Small intestine (tissue), 7 donors: ENCODE results near the gene PSMD9. TPM values are rescaled to one million over a fixed set of nuclear protein-coding genes. Genes with fewer than 3 reads are reported as not detected.
A peak's percentile ranks its signal among the peaks of the same experiment; 100 is the strongest.
"Not testable (repeated sequence)": the region's sequence is repeated elsewhere in the genome, so short reads cannot be mapped to it uniquely, and the experiment has no call there.

ENCODE experiments used
- DNase-seq, 2 donors: peaks; one replicate each; pipeline versions ENCODE4 v3.0.0 to v3.0.0-alpha.2; 2013
- FAIRE-seq: peaks from 2 replicates; lab custom pipeline; 2012; peaks lifted over from hg19 to GRCh38; lab: Jason Lieb, UNC
- H3K27ac ChIP-seq, 3 donors: one replicate each; pipeline ENCODE4 v1.5.1; 2013; ENCODE audit warnings: low read length in 2 of 3, mild to moderate bottlenecking in 2 of 3, control low read depth in 1 of 3, inconsistent platforms in 1 of 3, low read depth in 1 of 3, moderate library complexity in 1 of 3
- H3K27me3 ChIP-seq, 3 donors: one replicate each; pipeline ENCODE4 v1.6.1; 2013; ENCODE audit warnings: low read length in 3 of 3, inconsistent platforms in 1 of 3; ENCODE audit not compliant: control insufficient read depth in 3 of 3, insufficient read depth in 3 of 3
- H3K36me3 ChIP-seq, 3 donors: one replicate each; pipeline ENCODE4 v1.6.1; 2013; ENCODE audit warnings: low read length in 3 of 3, inconsistent platforms in 1 of 3, low read depth in 1 of 3, mild to moderate bottlenecking in 1 of 3, moderate library complexity in 1 of 3; ENCODE audit not compliant: control insufficient read depth in 3 of 3, insufficient read depth in 2 of 3
- H3K4me1 ChIP-seq, 3 donors: one replicate each; pipeline ENCODE4 v1.6.1; 2013; ENCODE audit warnings: low read length in 2 of 3, inconsistent platforms in 1 of 3, low read depth in 1 of 3, mild to moderate bottlenecking in 1 of 3, moderate library complexity in 1 of 3; ENCODE audit not compliant: control insufficient read depth in 3 of 3, insufficient read depth in 2 of 3
- H3K4me3 ChIP-seq, 3 donors: one replicate each; pipeline ENCODE4 v1.5.1; 2013; ENCODE audit warnings: low read length in 3 of 3, control low read depth in 1 of 3, inconsistent platforms in 1 of 3, low read depth in 1 of 3, mild to moderate bottlenecking in 1 of 3, moderate library complexity in 1 of 3
- H3K9me3 ChIP-seq, 2 donors: one replicate each; pipeline ENCODE4 v1.6.1; 2013; ENCODE audit warnings: low read depth in 1 of 2, low read length in 1 of 2; ENCODE audit not compliant: control insufficient read depth in 2 of 2, insufficient read depth in 1 of 2
- WGBS, 3 donors: extraction: QIAGEN DNeasy Blood & Tissue Kit; methylation state at CpG; one replicate each; pipeline ENCODE4 v1.1.7; 2013; 5-methylcytosine and 5-hydroxymethylcytosine counted together
- polyA plus RNA-seq, 4 donors: library from polyadenylated mRNA; stranded (reverse) in 3 of 4; unstranded in 1 of 4; fragments of 200-250 nt in 3 of 4; fragments of 120-200 nt in 1 of 4; gene quantifications; one replicate each; pipeline versions ENCODE4 v1.2.1 to v1.2.3, GENCODE V29; 2013
- donor health status: healthy with polysubstance abuse.
- donor health status: control.
- donor health status: control.
- donor health status: Bipolar disorder and iron deficiency.
- donor health status: healthy.

PSMD9 gene
- polyA plus RNA-seq, 4 donors: 54.9 to 123 (median 89.0) TPM

DNA sequence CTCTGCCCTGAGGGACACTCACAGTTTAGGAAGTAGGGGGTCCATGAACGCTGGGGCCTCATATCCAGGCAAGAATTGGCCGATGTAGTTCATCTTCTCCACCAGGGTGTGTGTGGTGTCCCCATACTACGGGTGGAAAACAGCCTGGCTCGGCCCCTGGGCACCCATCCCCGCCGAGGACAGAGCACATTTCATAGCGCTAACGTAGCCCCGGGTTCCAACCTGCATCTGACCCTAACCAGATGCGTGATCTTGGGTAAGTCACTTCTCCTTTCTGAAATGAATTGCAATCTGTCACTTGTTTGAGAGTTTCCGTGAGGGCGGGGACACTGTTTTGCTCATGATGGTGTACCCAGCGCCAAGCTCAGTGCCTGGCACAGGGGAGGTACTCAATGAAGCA, 38.9 kb upstream of the PSMD9 start:
- DNase-seq: no peak
- no peaks in the 10 kb centered on the region for H3K27me3 ChIP-seq
- no peak overlapping the region for H3K4me3 ChIP-seq
- FAIRE-seq: no peak
- 84 to 89% (median 84%) methylated on average over 13 of the region's 13 CpGs for WGBS, 3 donors
- H3K36me3 ChIP-seq: peaks cover 0 to 2% (median 0%) of the 10 kb centered on the region in 3 donors
- no peaks in the 10 kb centered on the region for H3K4me1 ChIP-seq
- no peak overlapping the region for H3K27ac ChIP-seq
- no peaks in the 10 kb centered on the region for H3K9me3 ChIP-seq

DNA sequence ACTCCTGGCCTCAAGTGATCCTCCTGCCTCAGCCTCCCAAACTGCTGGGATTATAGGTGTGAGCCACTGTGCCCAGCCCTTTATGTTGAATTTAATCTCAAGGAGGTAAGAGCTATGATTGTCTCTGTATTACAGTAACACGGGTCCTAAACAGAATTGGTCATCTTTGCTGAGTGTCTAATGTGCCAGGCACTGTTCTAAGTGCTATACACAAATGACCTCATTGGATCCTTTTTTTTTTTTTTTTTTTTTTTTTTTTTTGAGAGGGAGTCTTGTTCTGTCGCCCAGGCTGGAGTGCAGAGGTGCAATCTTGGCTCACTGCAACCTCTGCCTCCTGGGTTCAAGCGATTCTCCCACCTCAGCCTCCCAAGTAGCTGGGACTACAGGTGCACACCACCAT, 36.2 kb upstream of the PSMD9 start:
- H3K9me3 ChIP-seq, FAIRE-seq, H3K27ac ChIP-seq, DNase-seq, H3K4me1 ChIP-seq, H3K4me3 ChIP-seq, H3K27me3 ChIP-seq, H3K36me3 ChIP-seq: not testable (repeated sequence)
- WGBS, 3 donors: 65 to 75% (median 69%) methylated on average over 3 of the region's 3 CpGs

- H3K4me3 ChIP-seq: no peak overlapping the region
- WGBS, 3 donors: 75 to 82% (median 82%) methylated on average over 11 of the region's 11 CpGs
- H3K4me1 ChIP-seq: peaks cover 0 to 13% (median 0%) of the 10 kb centered on the region in 3 donors
- no peaks in the 10 kb centered on the region for H3K9me3 ChIP-seq
- FAIRE-seq (no peak), DNase-seq (peak in 1 of 2 donors; percentile 22)
- H3K27ac ChIP-seq: no peak overlapping the region
- H3K36me3 ChIP-seq: no peaks in the 10 kb centered on the region
- peaks cover 0 to 4% (median 0%) of the 10 kb centered on the region in 3 donors for H3K27me3 ChIP-seq
Observed at GRCh38 chr12:121857322-121858246, 31.0 kb upstream of the PSMD9 start.

DNA sequence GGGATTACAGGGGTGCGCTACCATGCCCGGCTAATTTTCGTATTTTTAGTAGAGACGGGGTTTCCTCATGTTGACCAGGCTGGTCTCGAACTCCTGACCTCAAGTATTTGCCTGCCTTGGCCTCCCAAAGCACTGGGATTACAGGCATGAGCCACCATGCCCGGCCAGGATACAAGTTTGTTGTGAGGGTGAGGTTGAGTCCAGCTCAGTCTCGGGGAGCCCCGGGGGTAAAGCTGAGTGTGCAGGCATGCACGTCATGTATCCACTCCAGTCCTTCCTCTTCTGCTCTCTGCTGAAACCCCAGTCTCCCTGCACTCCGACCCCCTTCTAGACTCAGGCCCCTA, 30.3 kb upstream of the PSMD9 start:
- H3K9me3 ChIP-seq: no peaks in the 10 kb centered on the region
- WGBS, 3 donors: 85 to 95% (median 89%) methylated on average over 10 of the region's 10 CpGs
- H3K27ac ChIP-seq: peak overlapping the region in 1 of 3 donors; percentile 47
- H3K4me3 ChIP-seq: no peak overlapping the region
- H3K36me3 ChIP-seq: no peaks in the 10 kb centered on the region
- DNase-seq (no peak), FAIRE-seq (no peak)
- H3K27me3 ChIP-seq: peaks cover 0 to 4% (median 0%) of the 10 kb centered on the region in 3 donors
- H3K4me1 ChIP-seq: peaks cover 0 to 13% (median 0%) of the 10 kb centered on the region in 3 donors

- Histone ChIP-seq H3K9me3 (no peaks in the 10 kb centered on the region), H3K27me3 (peaks cover 0 to 4% (median 0%) of the 10 kb centered on the region in 3 donors), H3K36me3 (no peaks in the 10 kb centered on the region), H3K27ac (peak within 1 kb of the TSS in 1 of 3 donors; percentile 47), H3K4me1 (peaks cover 0 to 13% (median 0%) of the 10 kb centered on the region in 3 donors), H3K4me3 (no peak within 1 kb of the TSS)
- 62 to 70% (median 67%) methylated on average over 16 of the region's 16 CpGs for WGBS, 3 donors
- FAIRE-seq: no peak
- DNase-seq: peak; percentile 11 to 44
Observed at GRCh38 chr12:121858662-121859572, 29.7 kb upstream of the PSMD9 start, which contains the start of gene HPD. TSS of gene HPD (minus strand) at chr12:121858859. CDS start at chr12:121858823, 36 bp downstream.

- H3K36me3 ChIP-seq: no peaks in the 10 kb centered on the region
- H3K4me3 ChIP-seq: no peak overlapping the region
- peaks cover 0 to 4% (median 0%) of the 10 kb centered on the region in 3 donors for H3K27me3 ChIP-seq
- FAIRE-seq: no peak
- 89 to 94% (median 94%) methylated on average over 1 of the region's 1 CpG for WGBS, 3 donors
- H3K4me1 ChIP-seq: peaks cover 0 to 13% (median 0%) of the 10 kb centered on the region in 3 donors
- no peak for DNase-seq
- no peaks in the 10 kb centered on the region for H3K9me3 ChIP-seq
- no peak overlapping the region for H3K27ac ChIP-seq
Observed at GRCh38 chr12:121860257-121860656, 28.3 kb upstream of the PSMD9 start.

GRCh38 chr12:121860699-121861098, 27.9 kb upstream of the PSMD9 start:
- not testable (repeated sequence) for H3K36me3 ChIP-seq, FAIRE-seq, H3K4me3 ChIP-seq, H3K27ac ChIP-seq, H3K27me3 ChIP-seq, H3K9me3 ChIP-seq, DNase-seq
- H3K4me1 ChIP-seq: peaks cover 0 to 13% (median 0%) of the 10 kb centered on the region in 3 donors
- WGBS, 3 donors: 86 to 90% (median 88%) methylated on average over 4 of the region's 4 CpGs

DNA sequence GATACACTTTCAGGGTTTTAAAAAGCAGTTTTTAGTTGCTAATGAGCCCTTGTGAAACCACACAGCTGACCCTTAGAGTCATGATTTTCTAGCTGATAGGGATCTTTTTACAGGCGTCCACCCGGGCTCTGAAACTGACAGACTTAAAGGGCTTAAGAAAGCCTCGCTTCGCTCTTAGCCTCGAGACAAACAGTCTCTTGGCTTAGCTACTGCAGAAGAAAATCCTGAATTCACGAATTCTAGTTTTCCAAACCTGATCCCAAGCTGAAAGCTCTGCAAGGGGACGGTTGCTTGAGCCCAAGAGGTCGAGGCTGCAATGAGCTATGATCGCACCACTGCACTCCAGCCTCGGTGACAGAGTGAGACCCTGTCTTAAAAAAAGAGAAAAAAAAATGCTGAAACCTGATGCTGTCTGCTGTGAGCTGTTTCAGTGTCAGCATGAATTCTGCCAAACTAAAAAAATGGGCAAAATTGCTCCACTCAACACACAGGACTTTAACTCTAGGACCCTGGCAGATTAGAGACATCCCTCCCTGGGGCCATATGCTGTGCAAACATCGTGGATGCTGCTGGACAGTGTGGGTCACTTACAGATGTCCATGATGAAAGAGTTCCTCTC, 26.8 kb upstream of the PSMD9 start:
- Histone ChIP-seq H3K4me1 (peaks cover 0 to 13% (median 0%) of the 10 kb centered on the region in 3 donors), H3K36me3 (no peaks in the 10 kb centered on the region), H3K4me3 (no peak overlapping the region), H3K27ac (no peak overlapping the region), H3K27me3 (no peaks in the 10 kb centered on the region), H3K9me3 (no peaks in the 10 kb centered on the region)
- 47 to 51% (median 49%) methylated on average over 11 of the region's 11 CpGs for WGBS, 3 donors
- no peak for DNase-seq
- no peak for FAIRE-seq
